HG03139 (cell line): ENCODE data around the gene DNAI2.
"Not testable (repeated sequence)": the region's sequence is repeated elsewhere in the genome, so short reads cannot be mapped to it uniquely, and the experiment has no call there.

Source experiments
- ATAC-seq: cut with Tn5 transposase; IDR thresholded peaks from one replicate; pipeline ENCODE4 v1.9.1; 2021; ENCODE audit not compliant: unreplicated experiment

Gene DNAI2

DNA sequence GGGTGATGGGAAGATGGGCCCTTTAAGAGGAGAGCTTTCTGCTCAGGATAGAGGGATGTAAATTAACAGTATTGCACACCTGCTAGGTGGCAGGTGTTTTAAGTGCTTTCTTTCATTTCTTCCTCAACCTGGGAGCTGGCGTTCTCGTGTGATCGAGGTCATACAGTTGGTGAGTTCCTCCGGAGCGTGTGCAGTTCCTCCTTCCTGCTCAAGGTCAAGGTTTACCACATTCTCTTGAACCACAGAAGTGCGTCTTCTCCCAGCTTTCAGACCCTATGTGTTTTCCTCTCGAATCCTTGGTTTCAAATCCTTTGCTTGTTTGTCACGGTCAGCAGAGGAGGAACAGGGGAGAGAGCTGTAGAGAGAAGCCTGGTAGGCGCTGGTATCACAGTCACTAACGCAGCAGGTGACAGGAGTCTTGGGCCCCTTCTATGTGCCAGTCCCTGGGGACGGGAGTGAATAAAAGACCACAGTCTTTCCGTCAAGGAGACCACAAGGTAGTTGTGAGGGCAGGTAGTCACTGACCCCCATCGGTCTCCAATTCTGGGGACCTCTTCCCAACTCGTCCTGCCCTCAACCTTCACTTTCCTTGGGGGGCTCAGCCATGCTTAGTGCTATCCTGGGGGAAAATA, 791 bp downstream of the DNAI2 start:
- no peak for ATAC-seq

DNA sequence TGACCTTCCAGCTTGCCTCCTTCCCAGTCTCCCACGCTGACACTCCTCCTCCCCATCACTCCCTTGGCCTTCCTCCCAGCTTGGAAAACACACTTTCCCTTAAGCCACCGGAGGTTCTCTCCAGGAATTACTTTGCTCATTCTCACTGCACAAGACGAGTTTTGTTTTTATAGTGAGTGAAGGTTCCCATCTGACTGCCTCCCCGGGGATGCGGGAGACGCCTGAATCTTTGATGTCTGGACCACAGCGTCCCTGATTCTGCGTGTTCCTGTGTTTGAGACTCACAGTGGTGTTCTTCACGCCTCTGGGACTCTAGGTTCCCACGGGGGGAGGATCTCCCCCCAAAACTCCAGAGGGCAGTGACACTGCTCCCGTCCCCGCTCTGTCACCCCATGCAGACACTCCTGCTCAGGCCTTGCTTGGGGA, 2.0 kb downstream of the DNAI2 start:
- ATAC-seq: no peak

DNA sequence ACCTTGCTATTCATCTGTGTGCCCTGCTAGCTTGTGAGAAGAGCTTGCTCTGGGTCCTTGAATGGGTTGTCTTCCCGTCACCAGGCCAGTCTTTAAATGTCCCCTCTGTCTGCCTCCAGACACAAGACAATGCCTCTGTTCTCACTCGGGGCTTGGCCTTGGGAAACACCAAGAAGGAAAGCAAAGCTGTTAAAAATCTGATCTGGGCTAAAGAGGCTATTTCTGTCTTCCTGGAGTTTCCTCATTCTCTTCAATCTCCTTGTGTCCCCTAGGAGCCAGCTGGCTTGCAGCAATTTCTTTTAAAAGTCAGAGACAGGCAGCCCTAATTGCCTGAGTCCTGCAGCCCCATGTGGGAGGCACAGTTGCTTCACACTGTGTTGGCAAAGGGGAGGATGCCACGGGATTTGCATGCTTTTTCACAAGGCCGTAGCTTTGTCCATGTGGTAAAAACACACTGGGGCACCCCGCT, 2.5 kb downstream of the DNAI2 start:
- ATAC-seq: no peak

DNA sequence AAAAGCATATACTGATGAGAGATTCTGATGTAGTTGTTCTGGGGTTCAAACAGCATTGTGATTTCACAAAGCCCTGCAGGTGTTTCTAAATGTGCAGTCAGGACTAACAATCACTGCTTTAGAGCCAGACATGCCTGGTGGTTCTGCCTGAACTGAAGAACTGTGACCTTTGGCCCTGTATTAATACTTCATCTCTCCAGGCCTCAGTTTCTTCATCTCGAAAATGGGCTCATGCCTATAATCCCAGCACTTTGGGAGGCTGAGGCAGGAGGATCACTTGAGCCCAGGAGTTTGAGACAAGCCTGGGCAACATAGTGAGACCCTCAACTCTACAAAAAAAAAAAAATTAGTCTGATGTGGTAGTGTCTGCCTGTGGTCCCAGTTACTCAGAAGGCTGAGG, 3.9 kb downstream of the DNAI2 start:
- no peak for ATAC-seq

DNA sequence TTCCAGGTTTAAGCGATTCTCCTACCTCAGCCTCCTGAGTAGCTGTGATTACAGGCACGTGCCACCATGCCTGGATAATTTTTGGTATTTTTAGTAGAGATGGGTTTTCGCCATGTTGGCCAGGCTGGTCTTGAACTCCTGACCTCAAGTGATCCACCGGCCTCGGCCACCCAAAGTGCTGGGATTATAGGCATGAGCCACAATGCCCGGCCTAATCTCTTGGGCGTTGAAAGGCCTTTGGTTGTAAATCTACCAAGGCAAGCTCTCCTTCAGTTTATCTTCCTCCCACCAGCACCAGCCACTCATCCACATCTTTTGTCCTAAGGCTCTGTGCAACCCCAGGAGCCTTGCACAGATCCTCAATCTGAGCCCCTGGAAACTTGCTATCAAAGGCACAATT, 5.6 kb downstream of the DNAI2 start:
- ATAC-seq: not testable (repeated sequence)

DNA sequence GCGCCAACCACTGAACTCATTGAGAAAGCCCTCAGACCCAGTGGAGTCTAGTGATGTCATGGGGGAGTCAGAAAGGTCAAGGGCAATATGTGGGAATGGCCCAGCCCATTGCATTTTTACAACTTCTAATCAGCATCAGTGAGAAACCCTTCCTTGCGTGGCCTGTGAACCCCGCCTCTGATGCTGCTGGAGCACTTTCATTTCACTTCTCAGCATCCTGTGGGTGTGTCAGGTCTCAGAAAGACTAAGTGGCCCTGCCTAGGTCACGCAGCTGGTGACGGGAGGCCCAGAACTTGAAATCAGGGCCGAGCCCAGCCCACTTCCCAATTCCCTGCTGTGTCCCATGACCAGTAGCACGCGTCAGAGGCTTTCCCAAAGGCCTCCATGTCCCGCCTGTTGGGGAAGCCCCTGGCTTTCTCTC, 6.1 kb downstream of the DNAI2 start:
- ATAC-seq: peak; percentile 48

DNA sequence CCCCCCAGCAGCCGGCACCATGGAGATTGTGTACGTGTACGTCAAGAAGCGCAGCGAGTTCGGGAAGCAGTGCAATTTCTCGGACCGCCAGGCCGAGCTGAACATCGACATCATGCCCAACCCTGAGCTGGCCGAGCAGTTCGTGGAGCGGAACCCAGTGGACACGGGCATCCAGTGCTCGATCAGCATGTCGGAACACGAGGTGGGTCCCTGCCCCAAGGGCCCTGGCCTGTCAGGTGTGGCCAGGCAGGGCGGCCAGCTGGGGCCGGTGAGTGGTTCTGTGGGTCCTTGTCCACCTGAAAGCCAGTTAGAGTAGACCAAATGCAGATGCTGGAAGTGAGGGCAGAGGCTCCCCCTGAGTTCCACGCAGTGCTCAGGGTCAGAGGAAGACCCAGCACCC, 7.8 kb downstream of the DNAI2 start:
- ATAC-seq: no peak

DNA sequence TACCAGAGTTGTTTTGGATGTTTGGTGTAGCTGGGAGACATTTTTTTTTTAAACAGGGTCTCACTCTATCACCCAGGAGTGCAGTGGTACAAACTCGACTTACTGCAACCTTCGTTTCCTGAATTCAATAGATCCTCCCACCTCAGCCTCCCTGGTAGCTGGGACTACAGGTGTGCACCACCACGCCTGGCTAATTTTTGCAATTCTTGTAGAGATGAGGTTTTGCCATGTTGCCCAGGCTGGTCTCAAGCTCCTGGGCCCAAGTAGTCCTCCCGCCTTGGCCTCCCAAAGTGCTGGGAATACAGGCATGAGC, 8.2 kb downstream of the DNAI2 start:
- ATAC-seq: not testable (repeated sequence)

DNA sequence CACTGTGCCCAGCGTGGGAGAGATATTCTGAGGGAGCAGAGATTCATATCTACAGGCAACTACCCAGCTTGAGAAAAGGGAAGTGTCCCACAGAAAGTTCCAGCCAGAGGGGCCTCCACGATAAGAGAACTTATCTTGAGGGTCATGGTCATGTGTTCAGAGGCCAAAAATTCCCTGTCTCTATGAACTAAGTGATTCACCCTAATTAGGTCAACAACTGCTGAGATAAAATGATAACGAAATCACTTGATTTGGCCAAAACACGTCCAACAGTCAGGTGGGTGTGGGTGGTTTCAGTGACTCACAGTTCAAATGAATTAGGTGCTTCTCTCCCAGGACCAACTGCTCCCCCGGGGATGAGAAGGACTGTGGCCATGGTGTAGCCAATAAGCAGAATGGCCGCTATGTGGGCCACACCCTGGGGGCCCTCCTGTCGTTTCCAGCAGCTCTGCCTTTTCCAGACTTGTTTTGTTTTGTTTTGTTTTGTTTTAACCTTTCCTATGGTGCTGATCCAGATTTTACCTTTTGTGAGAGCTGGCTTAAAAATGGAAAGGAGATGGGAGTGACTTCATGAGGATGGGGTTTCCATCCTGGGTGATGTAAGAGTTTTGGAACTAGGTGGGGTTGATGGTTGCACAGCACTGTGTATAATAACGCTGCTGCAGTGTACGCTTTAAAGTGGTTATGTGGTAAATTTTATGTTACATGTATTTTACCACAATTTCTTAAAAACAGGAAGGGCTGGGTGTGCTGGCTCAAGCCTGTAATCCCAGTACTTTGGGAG, 8.7 kb downstream of the DNAI2 start:
- no peak for ATAC-seq

DNA sequence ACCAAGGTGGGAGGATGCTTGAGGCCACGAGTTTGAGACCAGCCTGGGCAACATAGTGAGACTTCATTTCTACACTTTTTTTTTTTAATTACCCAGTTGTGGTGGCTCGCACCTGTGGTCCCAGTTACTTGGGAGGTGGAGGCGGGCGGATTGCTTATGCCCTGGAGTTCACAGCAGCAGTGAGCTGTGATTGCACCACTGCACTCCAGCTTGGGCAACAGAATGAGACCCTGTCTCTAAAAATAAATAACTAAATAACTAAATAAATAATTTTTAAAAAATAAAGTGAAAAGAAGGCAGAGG, 9.3 kb downstream of the DNAI2 start:
- no peak for ATAC-seq

DNA sequence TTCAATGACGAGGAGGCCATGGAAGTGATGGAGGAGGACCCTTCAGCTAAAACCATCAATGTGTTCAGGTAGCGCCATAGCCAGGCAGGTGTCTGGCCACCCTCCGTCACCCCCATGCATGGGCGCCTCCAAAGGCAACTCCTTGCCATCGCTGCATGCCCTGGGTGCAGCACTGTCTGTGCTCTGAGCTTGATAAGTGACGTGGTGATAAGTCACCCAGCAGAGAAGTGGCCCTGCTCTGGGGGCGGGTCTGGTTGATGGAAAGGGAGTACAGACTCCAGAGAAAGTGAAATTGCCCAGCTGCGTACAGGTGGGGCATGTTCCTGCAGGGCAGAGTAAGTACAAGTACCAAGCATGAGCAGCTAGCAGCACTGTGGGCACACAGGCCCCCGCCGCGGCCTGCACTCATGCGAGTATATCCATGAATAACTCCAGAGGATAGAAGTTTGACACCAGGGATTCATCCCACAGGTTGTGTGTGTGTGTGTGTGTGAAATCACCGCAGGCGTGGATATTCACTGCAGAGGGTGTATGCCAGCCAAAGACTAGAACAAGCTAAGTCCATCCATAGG, 13.1 kb downstream of the DNAI2 start:
- no peak for ATAC-seq

DNA sequence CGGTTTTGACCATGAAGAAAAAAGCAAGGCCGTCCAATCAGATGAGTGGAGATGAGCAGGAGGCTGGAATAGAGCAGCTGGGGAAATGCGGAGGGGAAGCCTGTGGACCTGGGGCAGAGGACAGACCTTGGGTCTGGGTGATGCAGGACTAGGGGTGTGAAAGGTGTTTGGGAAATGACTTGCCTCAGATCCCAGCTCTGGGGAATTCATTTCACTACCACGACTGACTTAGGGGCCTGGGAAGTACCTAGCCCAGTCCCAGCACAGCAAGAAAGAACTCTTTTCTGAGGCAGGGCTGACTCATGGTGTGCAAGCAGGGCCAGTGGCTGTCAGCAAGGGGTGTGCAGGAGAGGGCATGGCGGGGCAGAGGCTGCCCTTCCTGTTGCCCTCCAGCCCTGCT, 14.8 kb downstream of the DNAI2 start:
- no peak for ATAC-seq

DNA sequence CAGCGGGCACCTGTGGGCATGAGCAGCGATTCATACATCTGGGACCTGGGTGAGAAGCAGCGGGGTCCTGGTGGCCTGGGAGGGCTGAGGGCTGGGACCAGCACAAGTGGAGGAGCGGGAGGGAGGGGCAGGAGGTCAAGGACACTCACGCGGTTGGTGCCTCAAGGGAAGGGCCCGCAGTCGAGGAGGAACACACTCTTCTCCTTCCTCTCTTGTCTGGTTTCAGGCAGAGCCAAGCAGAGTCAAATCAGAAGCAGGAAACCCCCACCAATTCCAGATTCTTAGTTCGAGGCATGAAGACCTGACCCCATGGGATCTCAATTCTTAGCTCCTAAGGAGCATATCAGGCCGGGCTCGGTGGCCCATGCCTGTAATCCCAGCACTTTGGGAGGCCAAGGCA, 15.7 kb downstream of the DNAI2 start:
- ATAC-seq: no peak

DNA sequence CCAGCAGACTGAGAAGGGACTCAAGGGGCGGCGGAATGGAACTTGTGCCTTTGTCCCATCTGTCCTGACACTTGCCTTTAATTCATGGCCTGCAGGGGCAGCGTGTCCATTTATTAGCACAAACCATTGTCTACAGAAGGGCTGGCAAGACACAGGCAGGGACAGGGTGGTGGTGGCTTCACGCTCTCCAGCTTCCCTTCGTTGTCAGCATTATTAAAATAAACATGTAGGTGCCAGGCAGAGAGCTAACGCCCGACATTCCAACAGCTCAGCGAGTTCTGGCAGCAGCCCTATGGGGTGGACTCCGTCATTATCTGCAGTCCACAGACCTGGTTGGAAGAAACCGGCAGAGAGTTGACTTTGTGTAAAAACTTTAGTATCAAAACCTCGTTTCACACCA, 16.3 kb downstream of the DNAI2 start:
- no peak for ATAC-seq

DNA sequence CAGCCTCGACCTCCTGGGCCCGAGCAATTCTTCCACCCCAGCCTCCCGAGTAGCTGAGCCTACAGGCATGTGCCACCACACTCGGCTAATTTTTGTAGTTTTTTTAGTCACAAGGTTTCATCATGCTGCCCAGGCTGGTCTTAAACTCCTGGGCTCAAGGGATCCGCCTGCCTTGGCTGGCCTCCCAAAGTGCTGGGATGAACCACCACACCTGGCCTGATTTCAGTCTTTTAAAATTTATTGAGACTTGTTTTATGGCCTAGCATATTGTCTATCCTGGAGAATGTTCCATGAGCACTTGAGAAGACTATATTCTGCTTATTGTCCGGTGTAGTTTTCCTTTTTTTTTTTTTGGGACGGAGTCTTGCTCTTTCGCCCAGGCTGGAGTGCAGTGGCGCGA, 18.5 kb downstream of the DNAI2 start:
- ATAC-seq: no peak

DNA sequence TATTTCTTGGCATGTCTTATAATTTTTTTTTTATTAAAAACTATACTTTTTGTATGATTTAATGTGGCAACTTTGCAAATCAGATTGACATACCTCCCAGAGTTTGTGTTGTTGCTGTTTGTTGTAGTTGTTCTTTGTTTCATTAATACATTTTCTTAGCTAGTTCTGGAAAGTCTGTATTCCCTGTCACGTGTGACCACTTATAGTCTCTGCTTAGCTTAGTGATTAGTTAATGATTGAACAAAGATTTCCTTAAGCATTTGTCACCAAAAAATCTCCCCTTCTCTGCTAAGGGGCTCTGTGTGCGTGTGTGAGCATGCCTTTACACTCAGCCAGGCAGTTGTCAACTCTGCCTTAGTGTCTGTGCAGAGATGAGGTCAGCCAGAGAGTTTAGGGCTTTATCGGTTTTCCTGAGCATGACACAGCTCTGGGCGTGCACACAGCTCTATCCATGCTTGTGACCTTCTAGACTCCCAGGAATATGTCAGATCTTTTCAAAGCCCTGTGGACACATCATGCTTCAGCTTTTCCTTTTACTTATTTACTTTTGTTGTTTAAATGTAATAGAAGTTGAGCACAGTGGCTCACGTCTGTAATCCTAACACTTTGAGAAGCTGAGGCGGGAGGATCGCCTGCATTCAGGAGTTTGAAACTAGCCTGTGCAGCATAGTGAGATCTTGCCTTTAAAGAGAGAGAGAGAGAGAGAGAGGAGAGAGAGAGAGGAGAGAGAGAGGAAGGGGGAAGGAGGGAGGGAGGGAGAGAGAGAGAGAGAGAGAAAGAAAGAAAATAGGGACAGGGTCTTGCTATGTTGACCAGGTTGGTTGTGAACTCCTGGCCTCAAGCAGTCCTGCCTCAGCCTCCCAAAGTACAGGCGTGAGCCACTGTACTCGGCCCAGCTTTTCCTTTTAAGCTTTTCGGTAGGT, 21.9 kb downstream of the DNAI2 start:
- no peak for ATAC-seq

DNA sequence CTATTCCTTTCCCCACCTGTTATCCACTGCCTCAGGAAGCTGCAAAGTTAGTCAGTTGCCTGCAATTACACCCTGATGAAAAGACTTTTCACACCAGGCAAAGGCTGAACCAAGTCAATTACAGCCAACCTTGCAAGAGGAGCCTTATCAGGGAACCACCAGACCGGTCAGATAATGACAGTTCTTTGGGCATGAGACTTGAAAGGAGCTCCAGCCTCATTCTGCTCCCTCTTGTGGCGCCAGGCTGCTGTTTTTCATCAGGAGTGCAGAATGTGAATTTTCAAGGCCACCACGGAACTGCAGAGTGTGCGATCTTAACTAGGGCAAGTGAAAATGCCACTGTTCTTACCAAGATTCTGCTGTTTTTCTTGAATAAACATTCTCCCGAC, 22.5 kb downstream of the DNAI2 start:
- no peak for ATAC-seq

DNA sequence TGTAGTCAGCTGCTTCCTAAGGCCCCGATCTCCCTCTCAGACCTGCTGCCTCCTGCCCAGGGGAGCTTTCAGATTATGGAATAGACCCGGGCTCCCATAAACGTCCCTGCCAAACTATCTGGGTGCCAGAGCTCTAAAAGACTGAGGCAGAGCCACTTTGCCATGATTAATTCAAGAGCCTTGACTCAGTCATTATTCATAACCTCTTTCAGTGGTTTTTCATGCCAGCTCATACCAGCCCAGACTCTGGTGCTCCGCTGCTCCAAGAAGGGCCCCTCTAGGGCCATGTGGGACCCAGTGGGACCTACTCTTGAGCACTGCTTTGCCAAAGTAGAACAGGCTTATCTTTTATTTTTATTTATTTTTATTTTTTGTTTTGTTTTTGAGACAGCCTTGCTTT, 23.9 kb downstream of the DNAI2 start:
- no peak for ATAC-seq

DNA sequence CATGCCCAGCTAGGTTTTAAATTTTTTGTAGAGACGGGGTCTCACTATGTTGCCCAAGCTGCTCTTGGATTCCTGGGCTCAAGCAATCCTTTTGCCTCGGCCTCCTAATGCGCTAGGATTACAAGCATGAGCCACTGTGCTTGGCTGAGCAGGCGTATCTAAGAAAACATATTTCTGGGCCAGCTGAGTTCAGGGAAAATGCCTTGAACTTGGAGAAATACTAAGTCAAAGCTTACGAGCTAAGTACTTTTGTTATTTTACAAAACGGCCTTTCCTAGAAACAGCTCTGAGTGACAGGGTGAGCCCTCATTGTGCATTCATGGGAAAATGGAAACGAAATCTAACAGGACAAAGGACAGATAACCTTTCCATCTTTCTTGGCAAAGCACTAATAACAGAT, 24.7 kb downstream of the DNAI2 start:
- ATAC-seq: no peak

DNA sequence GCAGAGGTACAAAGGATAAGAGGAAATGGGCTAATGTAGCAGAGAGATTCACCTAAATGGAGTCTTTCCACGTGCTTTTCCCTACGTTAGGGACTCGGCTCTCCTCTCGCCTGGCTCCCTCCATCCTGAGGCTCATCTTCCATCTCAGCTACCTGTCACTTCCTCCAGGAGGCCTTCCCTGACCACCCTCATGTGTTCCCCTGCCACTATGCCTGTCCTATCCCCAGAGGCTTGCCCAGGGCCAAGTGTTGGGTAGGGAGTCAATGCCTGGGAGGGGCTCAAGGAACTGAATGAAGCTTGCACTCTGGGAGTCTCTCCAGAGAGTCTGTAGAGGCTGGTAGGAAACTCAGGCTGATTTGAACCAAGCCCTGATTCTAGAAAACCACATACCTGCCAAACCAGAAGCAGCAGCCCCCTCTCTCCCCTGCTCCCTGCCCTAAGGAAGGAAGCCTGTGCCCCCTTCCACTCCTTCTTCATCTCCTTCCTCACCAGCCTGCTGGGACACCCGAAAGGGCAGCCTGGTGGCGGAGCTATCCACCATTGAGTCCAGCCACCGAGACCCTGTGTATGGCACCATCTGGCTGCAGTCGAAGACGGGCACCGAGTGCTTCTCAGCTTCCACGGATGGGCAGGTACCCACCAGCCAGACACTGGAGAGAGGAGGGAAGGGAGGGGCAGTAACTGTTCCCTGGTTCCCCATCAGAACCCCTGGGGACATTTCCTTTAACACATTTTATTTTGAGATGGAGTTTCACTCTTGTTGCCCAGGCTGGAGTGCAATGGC, 25.4 kb downstream of the DNAI2 start:
- ATAC-seq: no peak

DNA sequence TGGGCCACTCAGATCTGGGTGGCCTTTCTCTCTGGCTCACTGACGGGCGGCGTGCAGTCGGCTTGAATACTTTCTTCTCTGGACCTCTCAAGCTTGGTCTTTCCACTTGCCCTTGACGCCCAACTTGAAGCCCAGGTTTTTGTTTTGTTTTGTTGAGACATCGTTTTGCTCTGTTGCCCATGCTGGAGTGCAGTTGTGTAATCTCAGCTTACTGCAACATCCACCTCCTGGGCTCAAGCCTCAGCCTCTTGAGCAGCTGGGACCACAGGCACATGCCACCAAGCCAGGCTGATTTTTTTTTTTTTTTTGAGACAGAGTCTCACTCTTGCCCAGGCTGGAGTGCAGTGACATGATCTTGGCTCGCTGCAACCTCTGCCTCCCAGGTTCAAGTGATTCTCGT, 29.3 kb downstream of the DNAI2 start:
- no peak for ATAC-seq
